Activated naive CD4-positive, alpha-beta T cell treated with anti-CD3 and anti-CD28 coated beads, Interleukin-2, amount 50 U/mL, for 24 hours (primary cell): Measurements from ENCODE around the gene FBLIM1.
A peak's percentile ranks its signal among the peaks of the same experiment; 100 is the strongest.

Experiments
- H3K27ac Mint-ChIP-seq: one replicate; pipeline ENCODE4 v1.8.0; 2021; ENCODE audit warnings: mild to moderate bottlenecking, mixed read lengths
- H3K27me3 Mint-ChIP-seq: one replicate; pipeline ENCODE4 v1.8.0; 2021; ENCODE audit warnings: mixed read lengths
- H3K36me3 Mint-ChIP-seq: one replicate; pipeline ENCODE4 v1.8.0; 2021; ENCODE audit warnings: mixed read lengths
- H3K4me1 Mint-ChIP-seq: one replicate; pipeline ENCODE4 v1.8.0; 2021; ENCODE audit warnings: mixed read lengths
- H3K4me3 Mint-ChIP-seq: one replicate; pipeline ENCODE4 v1.8.0; 2021; ENCODE audit warnings: mild to moderate bottlenecking, mixed read lengths
- H3K9me3 Mint-ChIP-seq: one replicate; pipeline ENCODE4 v1.8.0; 2021; ENCODE audit warnings: mixed read lengths

The FBLIM1 gene

DNA sequence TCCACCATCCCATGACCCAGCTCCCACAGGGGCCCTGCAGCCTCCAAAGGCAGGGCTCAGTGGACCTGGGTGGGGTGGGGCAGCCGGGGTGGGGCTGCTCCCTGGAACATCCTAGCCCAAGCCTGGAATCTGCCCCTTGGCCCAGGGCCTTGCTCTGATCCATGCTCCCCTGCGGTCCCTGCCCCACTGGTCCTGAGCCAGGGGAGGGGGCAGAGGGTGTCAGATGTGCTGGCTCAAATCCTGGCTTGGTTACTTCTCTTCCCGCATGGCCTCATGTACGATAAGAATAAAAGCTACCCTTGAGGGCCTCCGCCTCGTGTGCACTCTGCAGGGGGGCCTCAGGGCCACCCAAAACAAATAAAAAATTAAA, 21.7 kb upstream of the FBLIM1 start:
- Mint-ChIP-seq H3K36me3 (no peaks in the 10 kb centered on the region), H3K27ac (no peak overlapping the region)

DNA sequence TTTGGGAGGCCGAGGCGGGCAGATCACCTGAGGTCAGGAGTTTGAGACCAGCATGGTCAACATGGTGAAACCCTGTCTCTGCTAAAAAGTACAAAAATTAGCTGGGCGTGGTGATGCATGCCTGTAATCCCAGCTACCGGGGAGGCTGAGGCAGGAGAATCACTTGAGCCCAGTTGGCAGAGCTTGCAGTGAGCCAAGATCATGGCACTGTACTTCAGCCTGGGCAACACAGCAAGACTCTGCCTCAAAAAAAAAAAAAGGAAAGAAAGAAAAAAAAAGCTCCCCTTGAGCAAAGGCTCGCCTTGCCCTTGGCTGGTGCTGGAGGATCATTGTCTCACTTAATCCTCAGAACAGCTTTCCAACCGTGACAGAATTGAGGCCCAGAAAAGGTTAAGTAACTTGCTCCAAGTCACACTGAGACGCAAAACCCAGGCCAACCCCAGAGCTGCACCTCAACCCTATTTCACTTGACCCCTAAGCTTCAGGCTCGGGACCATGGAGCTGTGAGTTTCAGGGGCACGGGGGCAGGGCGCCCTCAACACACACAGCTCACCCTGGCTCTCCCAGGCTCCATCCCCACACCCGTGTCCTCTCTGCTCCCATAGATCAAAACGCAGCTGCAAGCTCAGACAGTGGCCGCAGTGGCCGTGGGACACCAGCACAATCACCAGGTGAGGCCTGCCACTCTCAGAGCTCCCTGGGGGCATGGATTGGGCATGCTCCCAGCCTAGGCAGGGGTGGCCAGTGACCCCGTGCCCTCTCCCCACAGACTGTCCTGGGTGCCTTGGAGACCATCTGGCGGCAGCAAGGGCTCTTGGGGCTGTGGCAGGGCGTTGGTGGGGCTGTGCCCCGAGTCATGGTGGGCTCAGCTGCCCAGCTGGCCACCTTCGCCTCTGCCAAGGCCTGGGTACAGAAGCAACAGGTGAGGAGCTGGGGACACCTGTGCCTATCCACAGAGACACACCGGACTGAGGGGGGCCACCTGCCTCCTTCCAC, 21.0 kb upstream of the FBLIM1 start:
- no peak overlapping the region for H3K27ac Mint-ChIP-seq
- H3K4me1 Mint-ChIP-seq = peaks cover 6% of the 10 kb centered on the region
- H3K27me3 Mint-ChIP-seq = no peaks in the 10 kb centered on the region
- H3K9me3 Mint-ChIP-seq = no peaks in the 10 kb centered on the region
- no peak overlapping the region for H3K4me3 Mint-ChIP-seq
- H3K36me3 Mint-ChIP-seq = no peaks in the 10 kb centered on the region

More for the DNA sequence above, 21.7 kb upstream of the FBLIM1 start:
- Mint-ChIP-seq H3K4me1 (peaks cover 6% of the 10 kb centered on the region), H3K9me3 (no peaks in the 10 kb centered on the region), H3K4me3 (no peak overlapping the region), H3K27me3 (no peaks in the 10 kb centered on the region)

DNA sequence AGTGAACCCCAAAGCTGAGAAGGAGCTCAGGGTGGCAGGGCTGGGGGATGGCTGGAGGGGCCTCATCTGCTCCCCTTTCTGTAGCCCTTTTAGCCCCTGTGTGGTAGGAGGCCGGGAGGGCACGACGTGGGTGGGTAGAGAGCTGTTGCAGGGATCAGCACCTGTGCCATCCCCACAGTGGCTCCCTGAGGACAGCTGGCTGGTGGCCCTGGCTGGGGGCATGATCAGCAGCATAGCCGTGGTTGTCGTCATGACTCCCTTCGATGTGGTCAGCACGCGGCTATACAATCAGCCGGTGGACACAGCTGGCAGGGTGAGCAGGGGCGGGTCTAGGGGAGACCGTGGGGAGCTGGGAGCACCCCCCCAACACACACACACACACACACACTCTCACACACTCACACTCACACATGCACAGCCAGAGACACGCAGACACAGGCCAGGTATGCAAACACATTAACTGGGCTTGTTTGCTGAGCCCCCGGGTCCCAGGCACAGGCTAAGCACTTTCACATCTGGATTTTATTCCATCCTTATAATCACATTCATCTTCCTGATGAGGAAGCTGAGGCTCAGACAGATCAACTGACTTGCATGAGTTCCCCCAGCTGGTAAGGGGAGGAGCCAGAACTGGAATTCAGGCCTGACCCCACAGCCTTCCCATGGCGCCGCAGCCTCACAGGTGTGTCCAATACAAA, 20.0 kb upstream of the FBLIM1 start:
- Mint-ChIP-seq H3K36me3 (no peaks in the 10 kb centered on the region), H3K4me1 (peaks cover 6% of the 10 kb centered on the region), H3K4me3 (no peak overlapping the region), H3K27ac (no peak overlapping the region), H3K27me3 (no peaks in the 10 kb centered on the region), H3K9me3 (no peaks in the 10 kb centered on the region)

DNA sequence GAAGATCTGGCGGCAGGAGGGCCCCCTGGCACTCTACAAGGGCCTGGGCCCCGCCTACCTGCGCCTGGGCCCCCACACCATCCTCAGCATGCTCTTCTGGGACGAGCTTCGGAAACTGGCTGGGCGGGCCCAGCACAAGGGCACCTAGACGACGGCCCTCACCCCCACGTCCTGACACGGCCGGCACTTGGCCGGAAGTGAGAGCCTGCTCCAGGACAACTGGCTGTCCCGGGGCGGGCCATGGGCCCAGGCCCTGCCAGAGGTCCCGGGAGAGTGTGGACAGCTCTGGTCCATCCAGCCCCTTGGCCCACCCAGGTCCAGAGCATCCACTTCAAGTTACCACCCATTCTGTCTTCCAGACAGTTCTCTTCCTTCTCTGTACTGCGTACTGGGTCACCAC, 19.3 kb upstream of the FBLIM1 start:
- no peak overlapping the region for H3K4me3 Mint-ChIP-seq
- H3K27me3 Mint-ChIP-seq = no peaks in the 10 kb centered on the region
- H3K9me3 Mint-ChIP-seq = no peaks in the 10 kb centered on the region
- peaks cover 6% of the 10 kb centered on the region for H3K4me1 Mint-ChIP-seq
- H3K36me3 Mint-ChIP-seq = no peaks in the 10 kb centered on the region
- H3K27ac Mint-ChIP-seq = peak overlapping the region; percentile 72

DNA sequence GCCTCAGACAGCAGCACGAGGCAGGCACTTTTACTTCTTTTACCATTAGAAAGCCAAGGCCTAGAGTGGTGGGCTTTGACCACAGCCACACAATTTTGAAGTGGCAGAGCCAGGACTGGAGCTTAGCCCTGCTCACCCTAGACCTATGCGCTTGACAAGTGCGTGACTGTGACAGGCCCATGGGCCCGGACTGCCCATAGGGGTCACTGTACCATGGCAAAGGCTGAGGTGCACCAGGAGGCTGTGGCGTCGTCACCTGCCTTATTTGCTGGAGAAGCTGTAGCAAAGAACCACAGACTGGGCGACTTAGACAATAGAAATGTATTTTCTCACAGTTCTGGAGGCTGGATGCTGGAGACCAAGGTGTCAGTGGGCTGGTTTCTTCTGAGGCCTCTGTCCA, 18.9 kb upstream of the FBLIM1 start:
- Mint-ChIP-seq H3K4me3 (no peak overlapping the region), H3K9me3 (no peaks in the 10 kb centered on the region), H3K36me3 (no peaks in the 10 kb centered on the region), H3K27ac (peak overlapping the region; percentile 72), H3K4me1 (peaks cover 6% of the 10 kb centered on the region), H3K27me3 (no peaks in the 10 kb centered on the region)

DNA sequence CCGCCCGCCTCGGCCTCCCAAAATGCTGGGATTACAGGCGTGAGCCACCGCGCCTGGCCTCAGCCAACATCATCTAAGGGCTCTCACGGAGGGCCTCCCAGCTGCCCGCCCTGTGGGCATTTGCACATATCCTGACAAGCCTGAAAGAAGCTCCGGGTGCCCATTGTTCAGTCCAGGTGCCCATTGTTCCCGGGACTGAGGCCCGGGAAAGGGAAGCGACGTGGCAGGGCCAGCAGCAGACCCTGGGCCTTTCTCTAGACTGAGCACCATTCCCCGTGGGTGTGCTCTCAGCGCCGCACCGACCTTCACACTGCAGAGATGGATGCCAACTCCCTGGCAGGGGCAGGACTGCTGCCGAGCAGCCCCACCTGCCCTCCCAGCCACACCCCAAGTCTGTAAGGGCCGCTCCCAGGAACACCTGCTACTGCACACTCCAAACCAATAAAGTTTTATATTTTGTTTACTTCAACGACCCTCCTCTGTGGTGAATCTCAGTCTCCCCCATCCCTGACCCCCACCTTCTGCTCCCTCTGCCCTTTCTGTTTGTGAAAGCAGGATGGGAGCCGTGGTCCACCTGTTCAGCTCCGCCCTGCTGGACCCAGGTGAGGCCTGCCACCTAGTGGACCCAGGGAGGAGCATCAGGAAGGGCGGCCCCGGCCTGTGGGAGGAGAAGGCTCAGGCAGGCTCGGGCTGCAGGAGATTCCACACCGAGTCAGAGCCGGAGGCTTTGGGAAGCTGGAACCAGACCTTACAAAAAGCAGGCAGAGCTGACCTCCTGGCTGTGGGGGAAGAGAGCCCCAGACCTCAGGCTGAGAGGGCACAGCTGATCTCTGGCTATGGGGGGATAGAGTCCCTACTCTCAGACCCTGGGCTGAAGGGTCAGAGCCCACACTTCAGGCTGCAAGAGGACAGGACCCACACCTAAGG, 17.4 kb upstream of the FBLIM1 start:
- Mint-ChIP-seq H3K4me1 (peaks cover 6% of the 10 kb centered on the region), H3K27ac (no peak overlapping the region), H3K9me3 (no peaks in the 10 kb centered on the region), H3K36me3 (no peaks in the 10 kb centered on the region), H3K27me3 (no peaks in the 10 kb centered on the region), H3K4me3 (no peak overlapping the region)

DNA sequence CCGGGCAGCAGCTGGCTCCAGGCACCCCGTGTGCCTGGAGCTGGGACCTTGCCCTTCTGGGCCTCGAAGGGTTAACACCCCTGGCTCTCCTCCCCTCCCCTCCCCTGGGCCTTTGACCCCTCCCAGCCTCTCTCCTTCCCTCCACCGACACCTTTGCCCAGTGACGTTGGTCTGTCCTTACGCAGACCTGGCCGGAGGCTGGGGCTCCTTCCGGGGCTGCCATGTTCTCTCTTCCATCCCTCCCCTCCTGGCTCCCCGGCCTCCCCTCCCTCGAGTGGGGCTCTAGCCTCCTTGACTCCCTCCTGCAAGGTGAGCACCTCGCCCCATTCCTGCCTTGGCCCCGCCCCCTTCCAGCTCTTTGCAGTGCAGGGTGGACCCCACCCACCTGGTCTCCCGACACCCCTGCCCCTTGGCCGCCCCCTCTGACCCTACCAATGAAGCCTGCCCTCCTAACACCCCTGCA, 16.2 kb upstream of the FBLIM1 start, which contains the start of gene TMEM82:
TMEM82 (plus strand) TSS at position 161 of the 463 bp plus-strand sequence; CDS start at position 222, 61 bp downstream.
- Mint-ChIP-seq H3K4me3 (no peak within 1 kb of the TSS), H3K27me3 (no peaks in the 10 kb centered on the region), H3K9me3 (no peaks in the 10 kb centered on the region), H3K27ac (no peak within 1 kb of the TSS), H3K4me1 (peaks cover 6% of the 10 kb centered on the region), H3K36me3 (no peaks in the 10 kb centered on the region)

DNA sequence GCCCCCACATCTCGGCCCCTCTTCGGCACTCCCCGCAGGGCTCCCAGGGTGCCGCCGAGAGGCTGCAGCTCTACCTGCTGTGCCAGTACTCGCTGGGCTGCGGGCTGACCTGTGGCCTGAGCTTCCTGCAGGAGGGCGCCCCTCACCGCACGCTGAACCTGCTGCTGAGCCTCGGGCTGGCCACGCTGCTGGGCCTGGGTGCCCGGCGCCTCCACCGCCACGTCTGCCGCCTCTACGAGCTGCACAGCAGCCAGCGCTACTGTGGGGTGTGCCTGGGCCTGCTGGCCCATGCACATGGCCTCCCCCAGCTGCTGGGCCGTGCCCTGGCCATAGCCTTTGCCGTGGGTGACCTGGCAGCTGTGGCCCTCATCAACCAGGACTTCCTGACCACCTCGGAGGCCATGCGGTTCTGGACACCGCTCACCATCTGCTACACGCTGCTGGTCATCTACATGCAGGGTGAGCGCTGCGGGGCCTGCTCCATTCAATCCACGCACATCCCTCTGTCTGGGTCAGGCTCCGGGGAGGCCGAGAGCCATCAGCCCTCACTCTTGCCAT, 14.4 kb upstream of the FBLIM1 start:
- Mint-ChIP-seq H3K27me3 (no peaks in the 10 kb centered on the region), H3K4me3 (no peak overlapping the region), H3K4me1 (peaks cover 6% of the 10 kb centered on the region), H3K27ac (no peak overlapping the region), H3K9me3 (no peaks in the 10 kb centered on the region), H3K36me3 (no peaks in the 10 kb centered on the region)

DNA sequence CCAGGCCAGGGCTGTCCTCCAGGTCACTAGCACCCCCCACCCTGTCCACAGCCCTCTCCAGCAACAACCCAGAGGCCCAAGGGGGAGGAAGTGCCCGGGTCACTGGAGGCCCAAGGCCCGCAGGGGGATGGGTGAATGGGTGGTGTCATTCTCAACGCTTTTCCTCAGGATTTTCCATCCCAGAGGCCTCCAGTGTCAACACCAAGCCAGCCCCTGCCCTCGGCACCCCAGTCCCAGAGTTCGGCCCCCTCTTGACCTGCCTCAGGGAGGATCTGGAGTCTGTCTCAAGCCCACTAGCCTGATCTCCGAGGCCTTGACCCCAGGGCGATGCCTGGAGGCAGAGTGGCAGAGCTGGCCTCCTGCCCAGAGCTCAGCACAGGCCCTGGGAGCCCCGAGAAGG, 11.2 kb upstream of the FBLIM1 start:
- Mint-ChIP-seq H3K36me3 (no peaks in the 10 kb centered on the region), H3K9me3 (no peaks in the 10 kb centered on the region), H3K4me3 (no peak overlapping the region), H3K27me3 (peaks cover 2% of the 10 kb centered on the region), H3K4me1 (no peaks in the 10 kb centered on the region), H3K27ac (no peak overlapping the region)

DNA sequence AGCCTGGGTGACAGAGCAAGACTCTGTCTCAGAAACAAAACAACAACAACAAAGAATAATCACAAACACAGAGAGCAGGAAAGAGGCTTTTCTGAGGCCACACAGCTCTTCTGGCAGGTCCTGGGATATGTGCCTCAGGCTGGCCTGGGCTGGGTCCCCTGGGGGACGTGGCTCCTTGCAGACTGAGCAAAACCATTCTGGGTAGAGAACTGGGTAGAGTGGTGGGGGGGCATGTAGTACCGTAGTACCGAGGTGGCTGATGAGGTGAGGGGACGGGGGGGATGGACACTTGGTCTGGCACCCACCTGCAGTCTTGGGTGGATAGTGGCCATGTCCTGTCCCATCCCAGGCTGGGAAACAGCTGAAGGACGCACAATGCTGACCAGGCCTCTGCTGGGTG, 10.3 kb upstream of the FBLIM1 start:
- Mint-ChIP-seq H3K36me3 (no peaks in the 10 kb centered on the region), H3K27me3 (peaks cover 2% of the 10 kb centered on the region), H3K4me1 (no peaks in the 10 kb centered on the region), H3K9me3 (no peaks in the 10 kb centered on the region), H3K27ac (no peak overlapping the region), H3K4me3 (no peak overlapping the region)

DNA sequence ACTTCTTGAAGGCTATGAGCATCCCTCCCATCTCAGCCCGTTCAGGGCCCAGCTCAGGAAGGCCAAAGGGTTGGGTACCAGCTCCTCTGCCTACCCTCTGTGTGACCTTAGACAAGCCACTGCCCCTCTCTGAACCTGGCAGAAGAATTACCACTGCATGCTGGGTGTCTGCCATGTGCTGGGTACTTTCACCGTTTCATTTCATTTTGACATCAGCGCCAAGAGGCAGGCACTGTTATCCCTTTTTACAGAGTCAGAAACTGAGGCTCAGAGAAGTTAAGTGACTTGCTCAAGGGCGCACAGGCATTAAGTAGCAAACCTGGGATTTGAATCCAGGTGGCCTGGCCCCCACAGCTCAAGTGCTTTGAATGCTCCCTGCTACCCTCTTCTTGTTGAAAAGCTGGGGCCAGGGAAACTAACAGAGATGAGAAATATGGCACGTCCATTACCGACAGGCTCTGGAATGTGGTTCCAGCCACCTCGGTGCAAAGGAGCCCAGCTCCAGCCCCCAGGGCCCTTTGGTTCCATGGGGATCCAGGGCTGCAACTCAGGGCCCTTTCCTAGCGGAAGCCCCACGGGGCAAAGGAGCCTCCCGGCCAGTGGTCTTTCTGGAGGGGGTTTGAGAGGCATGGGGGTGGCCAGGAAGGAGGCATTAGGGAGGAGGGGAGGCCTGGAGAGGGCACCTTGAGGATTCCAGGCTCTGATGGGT, 9.8 kb upstream of the FBLIM1 start:
- no peaks in the 10 kb centered on the region for H3K36me3 Mint-ChIP-seq
- H3K4me3 Mint-ChIP-seq = no peak overlapping the region
- peaks cover 2% of the 10 kb centered on the region for H3K27me3 Mint-ChIP-seq
- H3K9me3 Mint-ChIP-seq = no peaks in the 10 kb centered on the region
- H3K27ac Mint-ChIP-seq = no peak overlapping the region
- no peaks in the 10 kb centered on the region for H3K4me1 Mint-ChIP-seq

DNA sequence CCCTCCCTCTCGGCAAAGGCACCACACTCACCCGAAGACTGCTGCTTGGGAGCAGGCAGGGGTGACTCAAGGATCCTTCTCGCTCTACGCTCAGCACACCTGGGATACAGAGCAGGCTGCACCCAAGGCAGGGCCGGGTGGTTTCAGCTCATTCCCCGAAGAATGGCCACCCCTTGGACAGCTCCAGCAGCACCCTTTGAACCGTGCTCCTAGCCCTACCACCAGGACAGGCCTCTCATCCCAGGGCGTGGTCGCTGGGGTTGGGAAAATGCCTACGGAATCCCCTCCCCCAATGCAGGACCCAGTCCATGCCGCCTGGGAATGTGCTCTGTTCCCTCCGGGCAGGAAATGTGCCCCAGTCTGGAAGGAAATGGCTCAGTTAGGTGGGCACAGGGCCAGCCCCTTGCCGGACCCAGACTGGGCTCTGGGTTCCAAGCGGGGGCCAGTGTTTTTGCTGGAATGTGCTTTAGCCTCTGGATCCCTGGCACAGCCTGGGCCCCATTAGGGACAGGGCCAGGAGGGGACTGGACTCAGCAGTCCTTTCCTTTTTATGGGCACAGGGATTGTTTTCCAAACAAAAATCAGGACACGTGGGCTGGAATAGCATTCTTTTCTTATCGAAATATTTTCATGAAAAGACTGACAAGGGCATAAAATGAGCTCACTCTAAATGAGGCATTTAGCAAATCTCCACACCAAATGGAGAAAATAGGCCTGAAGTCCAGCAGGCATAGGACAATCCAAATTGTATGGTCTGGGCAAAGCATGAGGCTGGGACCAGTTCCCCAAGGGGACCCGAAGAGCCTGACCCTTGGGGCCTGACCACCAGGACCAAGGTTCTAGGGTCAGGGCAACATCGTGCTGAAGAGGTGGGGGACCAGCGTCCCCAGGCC, 8.9 kb upstream of the FBLIM1 start:
- H3K4me1 Mint-ChIP-seq = no peaks in the 10 kb centered on the region
- no peak overlapping the region for H3K4me3 Mint-ChIP-seq
- no peaks in the 10 kb centered on the region for H3K9me3 Mint-ChIP-seq
- peaks cover 2% of the 10 kb centered on the region for H3K27me3 Mint-ChIP-seq
- no peak overlapping the region for H3K27ac Mint-ChIP-seq
- H3K36me3 Mint-ChIP-seq = no peaks in the 10 kb centered on the region

DNA sequence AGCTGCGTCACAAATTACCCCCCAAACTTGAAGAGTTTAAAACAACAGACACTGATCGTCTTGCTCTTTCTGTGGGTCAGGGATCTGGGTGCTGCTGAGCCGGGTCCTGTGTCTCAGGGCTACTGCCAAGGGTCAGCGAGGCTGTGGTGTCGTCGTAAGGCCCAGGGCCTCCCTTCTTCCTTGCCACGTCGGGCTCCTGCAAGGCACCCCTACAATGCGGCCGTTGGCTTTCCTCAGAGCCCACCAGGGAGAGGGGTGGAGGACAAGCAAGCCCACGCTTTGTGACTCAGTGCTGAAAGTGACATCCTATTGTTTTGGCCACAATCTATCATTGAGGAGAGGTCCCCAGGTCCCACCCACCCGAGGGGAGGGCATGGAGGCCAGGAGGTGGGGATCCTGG, 7.7 kb upstream of the FBLIM1 start:
- H3K27me3 Mint-ChIP-seq = peaks cover 5% of the 10 kb centered on the region
- H3K27ac Mint-ChIP-seq = no peak overlapping the region
- H3K4me1 Mint-ChIP-seq = peaks cover 3% of the 10 kb centered on the region
- no peak overlapping the region for H3K4me3 Mint-ChIP-seq
- no peaks in the 10 kb centered on the region for H3K36me3 Mint-ChIP-seq
- no peaks in the 10 kb centered on the region for H3K9me3 Mint-ChIP-seq

DNA sequence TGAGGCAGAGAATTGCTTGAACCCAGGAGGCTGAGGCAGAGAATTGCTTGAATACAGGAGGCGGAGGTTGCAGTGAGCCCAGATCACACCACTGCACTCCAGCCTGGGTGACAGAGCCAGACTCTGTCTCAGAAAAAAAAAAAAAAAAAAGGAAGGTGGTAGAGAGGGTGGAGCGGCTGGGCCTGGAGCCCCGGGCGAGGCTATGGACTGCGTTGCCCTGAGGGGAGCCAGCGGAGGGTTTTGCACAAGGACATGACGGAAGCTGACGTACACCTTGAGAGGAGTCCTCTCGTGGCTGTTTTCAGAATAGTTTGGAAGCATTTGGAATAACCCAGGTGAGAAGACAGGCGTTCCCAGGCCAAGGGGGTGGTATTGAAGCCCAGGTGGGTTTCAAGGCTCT, 6.9 kb upstream of the FBLIM1 start:
- Mint-ChIP-seq H3K27me3 (peaks cover 9% of the 10 kb centered on the region), H3K27ac (no peak overlapping the region), H3K36me3 (no peaks in the 10 kb centered on the region), H3K4me1 (peaks cover 9% of the 10 kb centered on the region), H3K9me3 (no peaks in the 10 kb centered on the region), H3K4me3 (no peak overlapping the region)
